HepG2 (cell line): ENCODE data around the gene MFGE8. TPM values are rescaled to one million over a fixed set of nuclear protein-coding genes. Genes with fewer than 3 reads are reported as not detected.

ENCODE experiments used
- CENPBD1 ChIP-seq: sonication (generic); formaldehyde crosslinking; IDR thresholded peaks from 2 replicates; pipeline ENCODE4 v1.8.0; 2022; ENCODE audit warnings: missing genetic modification reagents, low read depth, mild to moderate bottlenecking, borderline replicate concordance
- FOSL2 ChIP-seq: sonication (generic); formaldehyde crosslinking; IDR thresholded peaks from 2 replicates; pipeline ENCODE4 v1.4.0; 2020; ENCODE audit warnings: missing genetic modification reagents
- FOXC1 ChIP-seq: sonication (generic); formaldehyde crosslinking; IDR thresholded peaks from 2 replicates; pipeline ENCODE4 v1.8.0; 2022; ENCODE audit warnings: mild to moderate bottlenecking, missing genetic modification reagents, borderline replicate concordance
- FOXO1 ChIP-seq: sonication (generic); formaldehyde crosslinking; IDR thresholded peaks from 2 replicates; pipeline ENCODE4 v1.4.0; 2020; ENCODE audit warnings: missing genetic modification reagents
- GTF3A ChIP-seq: sonication (generic); formaldehyde crosslinking; conservative IDR thresholded peaks from 2 replicates; pipeline ENCODE4 v1.4.0; 2020; ENCODE audit warnings: mild to moderate bottlenecking, missing genetic modification reagents
- MAF1 ChIP-seq: sonication (generic); formaldehyde crosslinking; IDR thresholded peaks from 2 replicates; pipeline ENCODE4 v1.5.0; 2020; ENCODE audit warnings: missing genetic modification reagents, borderline replicate concordance
- MIXL1 ChIP-seq: IDR thresholded peaks from 2 replicates; pipeline ENCODE4 v1.6.1; 2016
- NONO ChIP-seq, 2 experiments: fragments of 450-650 bp in 1 of 2; sonication (generic) in 1 of 2; formaldehyde crosslinking in 1 of 2; IDR thresholded peaks in 1 of 2; conservative IDR thresholded peaks in 1 of 2; 2 replicates each; pipeline versions ENCODE4 v1.6.1 to v1.8.0; 2017 to 2022; ENCODE audit warnings: mild to moderate bottlenecking in 1 of 2, missing genetic modification reagents in 1 of 2, moderate library complexity in 1 of 2
- PAXIP1 ChIP-seq: sonication (generic); formaldehyde crosslinking; conservative IDR thresholded peaks from 2 replicates; pipeline ENCODE4 v1.4.0; 2020; ENCODE audit warnings: mild to moderate bottlenecking, missing genetic modification reagents, moderate library complexity
- SNAPC2 ChIP-seq: sonication (generic); formaldehyde crosslinking; IDR thresholded peaks from 2 replicates; pipeline ENCODE4 v1.8.1; 2022; ENCODE audit warnings: mild to moderate bottlenecking, missing genetic modification reagents
- TFDP1 ChIP-seq: IDR thresholded peaks from 2 replicates; pipeline ENCODE4 v1.6.1; 2016; ENCODE audit warnings: missing compliant biosample characterization, missing genetic modification reagents, borderline replicate concordance
- ZBTB44 ChIP-seq: sonication (generic); formaldehyde crosslinking; IDR thresholded peaks from 2 replicates; pipeline ENCODE4 v1.4.0; 2020; ENCODE audit warnings: missing genetic modification reagents
- ZFX ChIP-seq: sonication (generic); formaldehyde crosslinking; IDR thresholded peaks from 2 replicates; pipeline ENCODE4 v1.4.0; 2020; ENCODE audit warnings: mild to moderate bottlenecking, low read depth, missing genetic modification reagents, moderate library complexity
- ZFY ChIP-seq: sonication (generic); formaldehyde crosslinking; IDR thresholded peaks from 2 replicates; pipeline ENCODE4 v1.4.0; 2020; ENCODE audit warnings: missing genetic modification reagents
- ZNF205 ChIP-seq: IDR thresholded peaks from 2 replicates; pipeline ENCODE4 v1.6.1; 2018; ENCODE audit warnings: missing biosample characterization, missing genetic modification reagents
- ZNF343 ChIP-seq: sonication (generic); formaldehyde crosslinking; IDR thresholded peaks from 2 replicates; pipeline ENCODE4 v1.4.0; 2020; ENCODE audit warnings: mild to moderate bottlenecking, missing genetic modification reagents
- ZNF652 ChIP-seq: IDR thresholded peaks from 2 replicates; pipeline ENCODE4 v1.6.1; 2016; ENCODE audit warnings: low read depth, borderline replicate concordance
- polyA plus RNA-seq, 8 experiments: library from polyadenylated mRNA; depleted of rRNA in 3 of 8; stranded (reverse) in 7 of 8; unstranded in 1 of 8; fragments of >200 nt; fragmentation: Illumina TruSeq in 4 of 8; extraction: Trizol in 4 of 8; gene quantifications; 2 replicates each; pipeline versions ENCODE4 v1.2.1 to v1.2.3, GENCODE V29; 2011 to 2016; ENCODE audit warnings: low read depth in 4 of 8, missing spikeins in 1 of 8, mixed read lengths in 1 of 8; ENCODE audit not compliant: insufficient read depth in 1 of 8
- total RNA-seq, 5 experiments: library from RNA; depleted of rRNA; stranded (reverse); fragments of >200 nt; fragmentation: Illumina TruSeq; extraction: Trizol; gene quantifications; 2 replicates each; pipeline ENCODE4 v1.2.3, GENCODE V29; 2016; ENCODE audit warnings: low read depth in 1 of 5
- TF ChIP-seq, protein P1 (sequence below): sonication (generic); formaldehyde crosslinking; IDR thresholded peaks from 2 replicates; pipeline ENCODE4 v1.4.0; 2020; ENCODE audit warnings: mild to moderate bottlenecking, missing genetic modification reagents
- TF ChIP-seq, protein P2 (sequence below): sonication (generic); formaldehyde crosslinking; IDR thresholded peaks from 2 replicates; pipeline ENCODE4 v1.4.0; 2020; ENCODE audit warnings: mild to moderate bottlenecking, missing genetic modification reagents

The MFGE8 gene
- total and polyA plus RNA-seq, 2 of the 13 experiments (the other 11 are each of a cell fraction or from before 2014, with no cell fraction given): 3.4 to 22.1 TPM

DNA sequence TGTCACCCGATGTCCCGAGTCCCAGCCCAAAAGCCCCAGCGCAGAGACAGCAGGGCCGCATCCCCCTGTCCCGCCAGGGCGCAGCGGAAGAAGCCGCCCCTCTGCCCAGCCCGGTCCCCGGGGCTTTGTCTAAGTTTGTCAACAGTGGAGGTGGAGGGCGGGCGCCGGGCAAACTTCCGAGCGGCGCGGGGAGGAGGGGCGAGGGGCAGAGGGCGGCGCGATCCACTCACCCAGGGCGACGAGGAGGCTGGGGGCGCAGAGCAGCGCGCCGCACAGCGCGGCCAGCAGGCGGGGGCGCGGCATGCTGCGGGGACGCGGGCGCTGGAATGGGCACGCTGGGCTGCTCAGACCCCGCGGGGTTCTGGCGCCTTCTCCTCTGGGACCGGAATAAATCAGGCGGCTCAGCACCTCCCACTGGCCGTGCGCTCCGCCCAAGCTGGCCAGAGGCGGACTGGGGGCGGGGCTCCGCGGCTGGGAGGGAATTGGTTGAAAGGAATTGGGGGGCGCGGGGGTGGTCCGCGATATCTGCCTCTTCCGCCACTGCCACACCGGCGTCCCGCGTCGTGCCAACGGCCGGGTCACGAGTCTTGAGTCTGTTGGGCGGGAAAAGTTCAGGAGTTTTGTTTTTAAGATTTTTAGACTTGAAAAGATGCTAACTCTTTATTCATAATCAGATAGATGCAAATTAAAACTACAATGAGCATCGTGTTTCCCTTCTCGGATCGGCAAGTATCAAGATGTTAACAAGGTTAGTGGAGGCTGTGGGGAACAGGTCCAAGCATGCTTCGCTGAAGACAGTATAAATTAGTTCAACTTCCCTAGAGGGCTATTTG, at the start of gene MFGE8 (continued):
- no peak for TF ChIP-seq MAF1
- peak; percentile 38 for TF ChIP-seq TFDP1
- no peak for TF ChIP-seq MIXL1 (CRISPR knock-in tag)
- 0 out of 2 replicates have a peak, but pooled peaks have one; percentile 32 for TF ChIP-seq SNAPC2 (CRISPR knock-in tag)
- TF ChIP-seq NONO (IDR thresholded peaks at IDR 0.05): no peak
- TF ChIP-seq NONO (CRISPR knock-in tag; conservative IDR thresholded peaks at IDR 0.05): 0 out of 2 replicates have a peak, but pooled peaks have one; percentile 52
- no peak for TF ChIP-seq CENPBD1 (CRISPR knock-in tag)
- TF ChIP-seq, protein P1, sequence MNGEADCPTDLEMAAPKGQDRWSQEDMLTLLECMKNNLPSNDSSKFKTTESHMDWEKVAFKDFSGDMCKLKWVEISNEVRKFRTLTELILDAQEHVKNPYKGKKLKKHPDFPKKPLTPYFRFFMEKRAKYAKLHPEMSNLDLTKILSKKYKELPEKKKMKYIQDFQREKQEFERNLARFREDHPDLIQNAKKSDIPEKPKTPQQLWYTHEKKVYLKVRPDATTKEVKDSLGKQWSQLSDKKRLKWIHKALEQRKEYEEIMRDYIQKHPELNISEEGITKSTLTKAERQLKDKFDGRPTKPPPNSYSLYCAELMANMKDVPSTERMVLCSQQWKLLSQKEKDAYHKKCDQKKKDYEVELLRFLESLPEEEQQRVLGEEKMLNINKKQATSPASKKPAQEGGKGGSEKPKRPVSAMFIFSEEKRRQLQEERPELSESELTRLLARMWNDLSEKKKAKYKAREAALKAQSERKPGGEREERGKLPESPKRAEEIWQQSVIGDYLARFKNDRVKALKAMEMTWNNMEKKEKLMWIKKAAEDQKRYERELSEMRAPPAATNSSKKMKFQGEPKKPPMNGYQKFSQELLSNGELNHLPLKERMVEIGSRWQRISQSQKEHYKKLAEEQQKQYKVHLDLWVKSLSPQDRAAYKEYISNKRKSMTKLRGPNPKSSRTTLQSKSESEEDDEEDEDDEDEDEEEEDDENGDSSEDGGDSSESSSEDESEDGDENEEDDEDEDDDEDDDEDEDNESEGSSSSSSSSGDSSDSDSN (CRISPR knock-in tag): peak; percentile 28; the same call in 1 of the 2 replicates
- no peak for TF ChIP-seq GTF3A (CRISPR knock-in tag)
- peak; percentile 39; the same call in 1 of the 2 replicates for TF ChIP-seq PAXIP1
- 0 out of 2 replicates have a peak, but pooled peaks have one; percentile 9 for TF ChIP-seq FOXO1 (CRISPR knock-in tag)
- TF ChIP-seq ZNF343 (CRISPR knock-in tag): 0 out of 2 replicates have a peak, but pooled peaks have one; percentile 38
- no peak for TF ChIP-seq FOSL2 (CRISPR knock-in tag)
- TF ChIP-seq ZNF205 (CRISPR knock-in tag): no peak
- TF ChIP-seq, protein P2, sequence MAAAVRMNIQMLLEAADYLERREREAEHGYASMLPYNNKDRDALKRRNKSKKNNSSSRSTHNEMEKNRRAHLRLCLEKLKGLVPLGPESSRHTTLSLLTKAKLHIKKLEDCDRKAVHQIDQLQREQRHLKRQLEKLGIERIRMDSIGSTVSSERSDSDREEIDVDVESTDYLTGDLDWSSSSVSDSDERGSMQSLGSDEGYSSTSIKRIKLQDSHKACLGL (CRISPR knock-in tag): no peak
- peak; percentile 48 for TF ChIP-seq ZFY (CRISPR knock-in tag)
- TF ChIP-seq ZFX (CRISPR knock-in tag): peak; percentile 48; the same call in 1 of the 2 replicates
- no peak for TF ChIP-seq ZNF652 (CRISPR knock-in tag)
- TF ChIP-seq ZBTB44 (CRISPR knock-in tag): no peak
- no peak for TF ChIP-seq FOXC1 (CRISPR knock-in tag)
